SK-N-SH treated with all-trans-retinoic acid at 6 μM for 48 hours (cell line): Measurements from ENCODE around the gene KCNK6.

ENCODE experiments used
- ATAC-seq: fragments of 200-7000 bp; cut with Tn5 transposase; 3 replicates; pipeline ENCODE4 v1.9.1; 2020; ENCODE audit warnings: mild to moderate bottlenecking, moderate library complexity
- ARNTL ChIP-seq: fragments of 450-650 bp; formaldehyde crosslinking; IDR thresholded peaks from 2 replicates; pipeline ENCODE4 v1.5.0; 2020; ENCODE audit warnings: low read depth, mild to moderate bottlenecking, moderate library complexity, borderline replicate concordance
- BACH2 ChIP-seq: fragments of 250-450 bp; sonication (Bioruptor Pico); IDR thresholded peaks from 2 replicates; pipeline ENCODE4 v1.9.0; 2021; ENCODE audit warnings: mild to moderate bottlenecking, borderline replicate concordance
- CSDC2 ChIP-seq: fragments of 250-450 bp; sonication (Bioruptor Pico); IDR thresholded peaks from 2 replicates; pipeline ENCODE4 v1.5.0; 2020; ENCODE audit warnings: mild to moderate bottlenecking, moderate library complexity
- ESRRG ChIP-seq: fragments of 250-450 bp; sonication (Bioruptor Pico); IDR thresholded peaks from 2 replicates; pipeline ENCODE4 v1.6.1; 2021; ENCODE audit warnings: mild to moderate bottlenecking
- GLIS3 ChIP-seq: fragments of 250-450 bp; sonication (Bioruptor Pico); IDR thresholded peaks from 2 replicates; pipeline ENCODE4 v1.5.0; 2020; ENCODE audit warnings: mild to moderate bottlenecking, moderate library complexity
- ISL1 ChIP-seq: fragments of 250-450 bp; sonication (Bioruptor Pico); IDR thresholded peaks from 2 replicates; pipeline ENCODE4 v2.1.2; 2022; ENCODE audit warnings: mild to moderate bottlenecking, moderate library complexity
- OSR1 ChIP-seq: fragments of 250-450 bp; sonication (Bioruptor Pico); IDR thresholded peaks from 2 replicates; pipeline ENCODE4 v1.8.0; 2022; ENCODE audit warnings: moderate library complexity, mild to moderate bottlenecking, inconsistent platforms
- PPARA ChIP-seq: fragments of 250-450 bp; sonication (Bioruptor Pico); IDR thresholded peaks from 2 replicates; pipeline ENCODE4 v1.5.0; 2020; ENCODE audit warnings: mild to moderate bottlenecking, borderline replicate concordance
- SNAI2 ChIP-seq: fragments of 250-450 bp; sonication (Bioruptor Pico); IDR thresholded peaks from 2 replicates; pipeline ENCODE4 v1.5.0; 2020; ENCODE audit warnings: mild to moderate bottlenecking, moderate library complexity
- TOX ChIP-seq: fragments of 250-450 bp; sonication (Bioruptor Pico); IDR thresholded peaks from 2 replicates; pipeline ENCODE4 v1.8.0; 2021; ENCODE audit warnings: mild to moderate bottlenecking, moderate library complexity, borderline replicate concordance
- ZC3H10 ChIP-seq: fragments of 250-450 bp; sonication (Bioruptor Pico); IDR thresholded peaks from 2 replicates; pipeline ENCODE4 v1.5.1; 2021; ENCODE audit warnings: mild to moderate bottlenecking, moderate library complexity
- ZFP3 ChIP-seq: fragments of 250-450 bp; sonication (Bioruptor Pico); IDR thresholded peaks from 2 replicates; pipeline ENCODE4 v1.5.0; 2020; ENCODE audit warnings: mild to moderate bottlenecking, moderate library complexity
- ZFP30 ChIP-seq: fragments of 450-650 bp; formaldehyde crosslinking; IDR thresholded peaks from 2 replicates; pipeline ENCODE4 v1.5.0; 2022; ENCODE audit warnings: mild to moderate bottlenecking, moderate library complexity
- ZNF565 ChIP-seq: fragments of 450-650 bp; formaldehyde crosslinking; conservative IDR thresholded peaks from 2 replicates; pipeline ENCODE4 v1.5.0; 2020; ENCODE audit warnings: low read depth, mild to moderate bottlenecking, moderate library complexity
- ZNF70 ChIP-seq: fragments of 450-650 bp; formaldehyde crosslinking; IDR thresholded peaks from 2 replicates; pipeline ENCODE4 v1.5.0; 2020; ENCODE audit warnings: mild to moderate bottlenecking, moderate library complexity
- ZNF8 ChIP-seq: fragments of 450-650 bp; formaldehyde crosslinking; IDR thresholded peaks from 2 replicates; pipeline ENCODE4 v1.5.0; 2020; ENCODE audit warnings: mild to moderate bottlenecking, moderate library complexity
- TF ChIP-seq, protein P1 (sequence below): fragments of 250-450 bp; sonication (Bioruptor Pico); IDR thresholded peaks from 2 replicates; pipeline ENCODE4 v1.5.0; 2020; ENCODE audit warnings: mild to moderate bottlenecking, moderate library complexity
- TF ChIP-seq, protein P2 (sequence below): fragments of 250-450 bp; sonication (Bioruptor Pico); IDR thresholded peaks from 2 replicates; pipeline ENCODE4 v1.5.1; 2021; ENCODE audit warnings: mild to moderate bottlenecking, moderate library complexity
- TF ChIP-seq, protein P3 (sequence below): fragments of 250-450 bp; sonication (Bioruptor Pico); IDR thresholded peaks from 2 replicates; pipeline ENCODE4 v1.5.1; 2020; ENCODE audit warnings: low read depth, mild to moderate bottlenecking, moderate library complexity
- TF ChIP-seq, protein P4 (sequence below): fragments of 250-450 bp; sonication (Bioruptor Pico); IDR thresholded peaks from 2 replicates; pipeline ENCODE4 v1.8.0; 2021; ENCODE audit warnings: low read depth, mild to moderate bottlenecking, moderate library complexity, borderline replicate concordance
- TF ChIP-seq, protein P5 (sequence below): fragments of 250-450 bp; sonication (Bioruptor Pico); IDR thresholded peaks from 2 replicates; pipeline ENCODE4 v1.8.0; 2020; ENCODE audit warnings: mild to moderate bottlenecking, moderate library complexity, borderline replicate concordance

Gene KCNK6

DNA sequence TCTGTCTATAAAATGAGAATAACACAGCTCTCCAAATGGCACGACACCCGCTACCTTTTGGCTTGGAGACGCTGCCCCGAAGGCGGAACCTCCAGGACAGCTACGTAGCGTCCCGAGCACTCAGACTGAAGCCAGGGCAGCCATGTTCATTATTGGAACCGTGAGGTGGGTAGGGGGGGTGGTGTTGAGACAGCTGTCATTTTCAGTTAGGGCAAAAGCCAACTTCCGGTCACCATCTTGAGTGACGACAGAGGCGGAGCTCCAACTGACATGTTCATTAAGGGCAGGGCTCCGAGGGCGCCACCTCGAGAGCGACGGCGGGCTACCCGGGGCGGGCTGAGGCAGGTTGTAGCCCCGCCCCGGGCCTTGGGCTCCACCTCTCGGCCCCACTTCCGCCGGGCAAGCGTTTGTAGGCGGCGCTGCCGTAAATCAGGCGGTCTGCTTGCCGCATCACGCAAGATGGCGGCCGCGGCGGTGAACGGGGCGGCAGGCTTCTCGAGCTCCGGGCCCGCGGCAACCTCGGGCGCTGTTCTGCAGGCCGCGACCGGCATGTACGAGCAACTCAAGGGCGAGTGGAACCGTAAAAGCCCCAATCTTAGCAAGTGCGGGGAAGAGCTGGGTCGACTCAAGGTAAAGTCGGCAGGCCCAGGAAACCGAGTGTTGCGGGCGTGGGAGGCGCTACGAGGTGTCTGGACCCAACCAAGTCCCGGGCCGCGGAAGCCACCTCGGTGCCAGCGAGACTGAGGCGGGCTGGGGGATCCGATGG is 54.9 kb downstream of the KCNK6 start, which contains the start of gene PSMD8:
Gene PSMD8 (plus strand): TSS at position 240 of the 766 bp plus-strand sequence. CDS start 31 bp downstream, at position 271.
- ATAC-seq, result peak; percentile 98
- no peak for TF ChIP-seq ZNF70
- TF ChIP-seq, protein P1, sequence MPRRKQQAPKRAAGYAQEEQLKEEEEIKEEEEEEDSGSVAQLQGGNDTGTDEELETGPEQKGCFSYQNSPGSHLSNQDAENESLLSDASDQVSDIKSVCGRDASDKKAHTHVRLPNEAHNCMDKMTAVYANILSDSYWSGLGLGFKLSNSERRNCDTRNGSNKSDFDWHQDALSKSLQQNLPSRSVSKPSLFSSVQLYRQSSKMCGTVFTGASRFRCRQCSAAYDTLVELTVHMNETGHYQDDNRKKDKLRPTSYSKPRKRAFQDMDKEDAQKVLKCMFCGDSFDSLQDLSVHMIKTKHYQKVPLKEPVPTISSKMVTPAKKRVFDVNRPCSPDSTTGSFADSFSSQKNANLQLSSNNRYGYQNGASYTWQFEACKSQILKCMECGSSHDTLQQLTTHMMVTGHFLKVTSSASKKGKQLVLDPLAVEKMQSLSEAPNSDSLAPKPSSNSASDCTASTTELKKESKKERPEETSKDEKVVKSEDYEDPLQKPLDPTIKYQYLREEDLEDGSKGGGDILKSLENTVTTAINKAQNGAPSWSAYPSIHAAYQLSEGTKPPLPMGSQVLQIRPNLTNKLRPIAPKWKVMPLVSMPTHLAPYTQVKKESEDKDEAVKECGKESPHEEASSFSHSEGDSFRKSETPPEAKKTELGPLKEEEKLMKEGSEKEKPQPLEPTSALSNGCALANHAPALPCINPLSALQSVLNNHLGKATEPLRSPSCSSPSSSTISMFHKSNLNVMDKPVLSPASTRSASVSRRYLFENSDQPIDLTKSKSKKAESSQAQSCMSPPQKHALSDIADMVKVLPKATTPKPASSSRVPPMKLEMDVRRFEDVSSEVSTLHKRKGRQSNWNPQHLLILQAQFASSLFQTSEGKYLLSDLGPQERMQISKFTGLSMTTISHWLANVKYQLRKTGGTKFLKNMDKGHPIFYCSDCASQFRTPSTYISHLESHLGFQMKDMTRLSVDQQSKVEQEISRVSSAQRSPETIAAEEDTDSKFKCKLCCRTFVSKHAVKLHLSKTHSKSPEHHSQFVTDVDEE, result peak; percentile 62; the same call in 1 of the 2 replicates
- TF ChIP-seq CSDC2 (CRISPR knock-in tag), result no peak
- TF ChIP-seq ESRRG (CRISPR knock-in tag), result 0 out of 2 replicates have a peak, but pooled peaks have one; percentile 17
- no peak for TF ChIP-seq OSR1 (CRISPR knock-in tag)
- no peak for TF ChIP-seq ZNF8
- TF ChIP-seq ISL1 (CRISPR knock-in tag), result no peak
- TF ChIP-seq ARNTL (CRISPR knock-in tag), result no peak
- TF ChIP-seq, protein P2, sequence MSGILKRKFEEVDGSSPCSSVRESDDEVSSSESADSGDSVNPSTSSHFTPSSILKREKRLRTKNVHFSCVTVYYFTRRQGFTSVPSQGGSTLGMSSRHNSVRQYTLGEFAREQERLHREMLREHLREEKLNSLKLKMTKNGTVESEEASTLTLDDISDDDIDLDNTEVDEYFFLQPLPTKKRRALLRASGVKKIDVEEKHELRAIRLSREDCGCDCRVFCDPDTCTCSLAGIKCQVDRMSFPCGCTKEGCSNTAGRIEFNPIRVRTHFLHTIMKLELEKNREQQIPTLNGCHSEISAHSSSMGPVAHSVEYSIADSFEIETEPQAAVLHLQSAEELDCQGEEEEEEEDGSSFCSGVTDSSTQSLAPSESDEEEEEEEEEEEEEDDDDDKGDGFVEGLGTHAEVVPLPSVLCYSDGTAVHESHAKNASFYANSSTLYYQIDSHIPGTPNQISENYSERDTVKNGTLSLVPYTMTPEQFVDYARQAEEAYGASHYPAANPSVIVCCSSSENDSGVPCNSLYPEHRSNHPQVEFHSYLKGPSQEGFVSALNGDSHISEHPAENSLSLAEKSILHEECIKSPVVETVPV, result no peak
- TF ChIP-seq PPARA (CRISPR knock-in tag), result no peak
- no peak for TF ChIP-seq GLIS3 (CRISPR knock-in tag)
- no peak for TF ChIP-seq ZNF565 (CRISPR knock-in tag)
- no peak for TF ChIP-seq TOX (CRISPR knock-in tag)
- TF ChIP-seq ZC3H10 (CRISPR knock-in tag), result no peak
- TF ChIP-seq BACH2 (CRISPR knock-in tag), result no peak

DNA sequence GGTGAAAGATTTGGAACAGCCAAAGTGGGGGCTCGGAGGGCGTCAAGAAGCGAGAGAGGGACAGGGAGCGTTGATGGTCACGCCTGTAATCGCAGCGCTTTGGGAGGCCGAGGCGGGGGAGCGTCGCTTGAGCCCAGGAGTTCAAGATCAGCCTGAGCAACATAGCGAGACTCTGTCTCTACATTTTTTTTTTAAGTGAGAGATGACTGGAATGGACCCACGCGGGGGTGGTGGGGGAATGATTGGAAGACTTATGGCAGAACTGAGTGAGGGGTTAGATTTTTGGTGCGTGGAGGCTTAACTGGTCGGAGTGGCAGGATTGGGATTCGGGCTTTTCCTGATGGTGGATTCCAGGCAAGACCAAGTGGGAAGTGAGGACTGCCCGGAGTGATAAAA is 55.5 kb downstream of the KCNK6 start:
- no peak for TF ChIP-seq ISL1 (CRISPR knock-in tag)
- no peak for TF ChIP-seq ZNF565 (CRISPR knock-in tag)
- TF ChIP-seq ZFP3 (CRISPR knock-in tag), result no peak
- no peak for TF ChIP-seq ZFP30 (CRISPR knock-in tag)
- TF ChIP-seq ZNF70, result no peak
- no peak for TF ChIP-seq ZC3H10 (CRISPR knock-in tag)
- TF ChIP-seq, protein P3, sequence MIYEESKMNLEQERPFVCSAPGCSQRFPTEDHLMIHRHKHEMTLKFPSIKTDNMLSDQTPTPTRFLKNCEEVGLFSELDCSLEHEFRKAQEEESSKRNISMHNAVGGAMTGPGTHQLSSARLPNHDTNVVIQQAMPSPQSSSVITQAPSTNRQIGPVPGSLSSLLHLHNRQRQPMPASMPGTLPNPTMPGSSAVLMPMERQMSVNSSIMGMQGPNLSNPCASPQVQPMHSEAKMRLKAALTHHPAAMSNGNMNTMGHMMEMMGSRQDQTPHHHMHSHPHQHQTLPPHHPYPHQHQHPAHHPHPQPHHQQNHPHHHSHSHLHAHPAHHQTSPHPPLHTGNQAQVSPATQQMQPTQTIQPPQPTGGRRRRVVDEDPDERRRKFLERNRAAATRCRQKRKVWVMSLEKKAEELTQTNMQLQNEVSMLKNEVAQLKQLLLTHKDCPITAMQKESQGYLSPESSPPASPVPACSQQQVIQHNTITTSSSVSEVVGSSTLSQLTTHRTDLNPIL (CRISPR knock-in tag), result no peak
- TF ChIP-seq ZNF8, result no peak
- no peak for TF ChIP-seq TOX (CRISPR knock-in tag)
- TF ChIP-seq PPARA (CRISPR knock-in tag), result no peak
- no peak for TF ChIP-seq SNAI2 (CRISPR knock-in tag)
- TF ChIP-seq, protein P4, sequence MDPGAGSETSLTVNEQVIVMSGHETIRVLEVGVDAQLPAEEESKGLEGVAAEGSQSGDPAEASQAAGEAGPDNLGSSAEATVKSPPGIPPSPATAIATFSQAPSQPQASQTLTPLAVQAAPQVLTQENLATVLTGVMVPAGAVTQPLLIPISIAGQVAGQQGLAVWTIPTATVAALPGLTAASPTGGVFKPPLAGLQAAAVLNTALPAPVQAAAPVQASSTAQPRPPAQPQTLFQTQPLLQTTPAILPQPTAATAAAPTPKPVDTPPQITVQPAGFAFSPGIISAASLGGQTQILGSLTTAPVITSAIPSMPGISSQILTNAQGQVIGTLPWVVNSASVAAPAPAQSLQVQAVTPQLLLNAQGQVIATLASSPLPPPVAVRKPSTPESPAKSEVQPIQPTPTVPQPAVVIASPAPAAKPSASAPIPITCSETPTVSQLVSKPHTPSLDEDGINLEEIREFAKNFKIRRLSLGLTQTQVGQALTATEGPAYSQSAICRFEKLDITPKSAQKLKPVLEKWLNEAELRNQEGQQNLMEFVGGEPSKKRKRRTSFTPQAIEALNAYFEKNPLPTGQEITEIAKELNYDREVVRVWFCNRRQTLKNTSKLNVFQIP (CRISPR knock-in tag), result no peak
- TF ChIP-seq, protein P2, result no peak
- no peak for TF ChIP-seq OSR1 (CRISPR knock-in tag)
- no peak for TF ChIP-seq GLIS3 (CRISPR knock-in tag)
- TF ChIP-seq, protein P5, sequence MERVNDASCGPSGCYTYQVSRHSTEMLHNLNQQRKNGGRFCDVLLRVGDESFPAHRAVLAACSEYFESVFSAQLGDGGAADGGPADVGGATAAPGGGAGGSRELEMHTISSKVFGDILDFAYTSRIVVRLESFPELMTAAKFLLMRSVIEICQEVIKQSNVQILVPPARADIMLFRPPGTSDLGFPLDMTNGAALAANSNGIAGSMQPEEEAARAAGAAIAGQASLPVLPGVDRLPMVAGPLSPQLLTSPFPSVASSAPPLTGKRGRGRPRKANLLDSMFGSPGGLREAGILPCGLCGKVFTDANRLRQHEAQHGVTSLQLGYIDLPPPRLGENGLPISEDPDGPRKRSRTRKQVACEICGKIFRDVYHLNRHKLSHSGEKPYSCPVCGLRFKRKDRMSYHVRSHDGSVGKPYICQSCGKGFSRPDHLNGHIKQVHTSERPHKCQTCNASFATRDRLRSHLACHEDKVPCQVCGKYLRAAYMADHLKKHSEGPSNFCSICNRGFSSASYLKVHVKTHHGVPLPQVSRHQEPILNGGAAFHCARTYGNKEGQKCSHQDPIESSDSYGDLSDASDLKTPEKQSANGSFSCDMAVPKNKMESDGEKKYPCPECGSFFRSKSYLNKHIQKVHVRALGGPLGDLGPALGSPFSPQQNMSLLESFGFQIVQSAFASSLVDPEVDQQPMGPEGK (CRISPR knock-in tag), result no peak
- TF ChIP-seq ESRRG (CRISPR knock-in tag), result no peak
- TF ChIP-seq, protein P1, result no peak
- peak; percentile 46 for ATAC-seq
